ENCODE data around the gene RASSF10. TPM values are rescaled to one million over a fixed set of nuclear protein-coding genes. Genes with fewer than 3 reads are reported as not detected.
A peak's percentile ranks its signal among the peaks of the same experiment; 100 is the strongest.

The RASSF10 gene
- total RNA-seq, 2 donors from 2014 or later: 29.1 to 30.8 TPM

DNA sequence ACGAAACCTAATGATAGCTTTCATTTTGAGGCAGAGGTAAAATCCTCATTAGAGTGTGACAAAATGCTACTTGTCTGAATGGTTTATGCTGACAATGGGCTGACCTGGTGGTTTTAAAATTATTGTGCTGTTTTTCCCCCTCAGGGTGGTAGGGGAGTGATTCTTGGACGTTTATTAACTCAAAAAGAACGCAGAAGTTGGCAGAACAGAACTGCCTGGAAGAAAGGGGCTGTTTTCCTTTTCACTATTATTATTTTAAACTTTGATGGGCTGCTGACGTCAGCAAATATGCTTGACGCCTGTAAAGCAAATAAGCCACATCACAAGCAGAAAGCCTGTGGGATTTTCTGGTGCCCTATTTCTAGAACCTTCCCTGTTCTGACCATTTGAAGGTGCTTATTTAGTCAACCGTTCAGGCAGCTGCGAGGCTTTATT is 4.0 kb downstream of the RASSF10 start:
- Histone ChIP-seq H3K27me3 (ENCODE audit: control insufficient read depth, insufficient read depth, low read length, poor library complexity, severe bottlenecking) (no peaks in the 10 kb centered on the region), H3K27ac (ENCODE audit: low read depth, low read length) (no peak overlapping the region), H3K4me1 (ENCODE audit: control insufficient read depth, insufficient read depth, low read length) (peaks cover 16% of the 10 kb centered on the region), H3K9ac (ENCODE audit: extremely low read depth, low read length, poor library complexity, severe bottlenecking) (no peak overlapping the region), H3K36me3 (ENCODE audit: control insufficient read depth, insufficient read depth, low read length) (no peaks in the 10 kb centered on the region), H3K9me3 (ENCODE audit: control insufficient read depth, low read length) (no peaks in the 10 kb centered on the region), H3K4me3 (ENCODE audit: low read length) (peak overlapping the region; percentile 64)
- H3K27me3 Mint-ChIP-seq (ENCODE audit: insufficient read depth): peaks cover 35% of the 10 kb centered on the region
- H3K36me3 Mint-ChIP-seq (ENCODE audit: low read depth): no peaks in the 10 kb centered on the region
- TF ChIP-seq, protein P1, sequence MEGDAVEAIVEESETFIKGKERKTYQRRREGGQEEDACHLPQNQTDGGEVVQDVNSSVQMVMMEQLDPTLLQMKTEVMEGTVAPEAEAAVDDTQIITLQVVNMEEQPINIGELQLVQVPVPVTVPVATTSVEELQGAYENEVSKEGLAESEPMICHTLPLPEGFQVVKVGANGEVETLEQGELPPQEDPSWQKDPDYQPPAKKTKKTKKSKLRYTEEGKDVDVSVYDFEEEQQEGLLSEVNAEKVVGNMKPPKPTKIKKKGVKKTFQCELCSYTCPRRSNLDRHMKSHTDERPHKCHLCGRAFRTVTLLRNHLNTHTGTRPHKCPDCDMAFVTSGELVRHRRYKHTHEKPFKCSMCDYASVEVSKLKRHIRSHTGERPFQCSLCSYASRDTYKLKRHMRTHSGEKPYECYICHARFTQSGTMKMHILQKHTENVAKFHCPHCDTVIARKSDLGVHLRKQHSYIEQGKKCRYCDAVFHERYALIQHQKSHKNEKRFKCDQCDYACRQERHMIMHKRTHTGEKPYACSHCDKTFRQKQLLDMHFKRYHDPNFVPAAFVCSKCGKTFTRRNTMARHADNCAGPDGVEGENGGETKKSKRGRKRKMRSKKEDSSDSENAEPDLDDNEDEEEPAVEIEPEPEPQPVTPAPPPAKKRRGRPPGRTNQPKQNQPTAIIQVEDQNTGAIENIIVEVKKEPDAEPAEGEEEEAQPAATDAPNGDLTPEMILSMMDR (conservative IDR thresholded peaks at IDR 0.05): no peak
- H3K27ac Mint-ChIP-seq: no peak overlapping the region
- peak overlapping the region; percentile 79 for H3K4me3 Mint-ChIP-seq
- H3K9me3 Mint-ChIP-seq: no peaks in the 10 kb centered on the region
- no peak for DNase-seq
- 68 to 83% methylated on average over 5 to 6 of the region's 7 CpGs for WGBS, 2 experiments (ENCODE audit: insufficient coverage in 1 of 2, insufficient read length in 1 of 2)
- H3K4me1 Mint-ChIP-seq: peaks cover 49% of the 10 kb centered on the region

DNA sequence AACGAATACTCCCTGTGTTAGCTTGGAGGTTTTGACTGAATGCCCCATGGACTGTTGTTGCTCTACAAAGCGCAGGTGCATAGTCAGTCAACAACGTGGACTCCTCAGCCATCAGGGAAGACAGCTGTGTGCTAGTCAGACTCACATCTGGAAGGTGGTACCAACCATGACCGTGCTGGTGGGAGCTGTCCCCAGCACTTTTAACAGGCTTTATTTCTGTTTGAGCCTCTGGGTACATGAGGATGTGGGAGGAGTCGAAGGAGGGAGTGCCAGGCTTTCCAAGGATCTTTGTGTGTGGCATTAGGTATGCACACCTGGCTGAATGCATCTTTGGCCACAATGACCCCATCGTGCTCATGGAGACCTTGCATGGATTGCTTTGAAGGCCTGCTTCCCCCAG is 6.6 kb downstream of the RASSF10 start:
- Histone ChIP-seq H3K36me3 (ENCODE audit: control insufficient read depth, insufficient read depth, low read length) (no peaks in the 10 kb centered on the region), H3K9ac (ENCODE audit: extremely low read depth, low read length, poor library complexity, severe bottlenecking) (no peak overlapping the region), H3K27ac (ENCODE audit: low read depth, low read length) (no peak overlapping the region), H3K4me1 (ENCODE audit: control insufficient read depth, insufficient read depth, low read length) (peaks cover 10% of the 10 kb centered on the region), H3K27me3 (ENCODE audit: control insufficient read depth, insufficient read depth, low read length, poor library complexity, severe bottlenecking) (no peaks in the 10 kb centered on the region), H3K4me3 (ENCODE audit: low read length) (no peak overlapping the region), H3K9me3 (ENCODE audit: control insufficient read depth, low read length) (no peaks in the 10 kb centered on the region)
- H3K4me1 Mint-ChIP-seq: peaks cover 42% of the 10 kb centered on the region
- DNase-seq: no peak
- TF ChIP-seq, protein P1 (conservative IDR thresholded peaks at IDR 0.05): no peak
- peaks cover 21% of the 10 kb centered on the region for H3K27me3 Mint-ChIP-seq (ENCODE audit: insufficient read depth)
- no peaks in the 10 kb centered on the region for H3K36me3 Mint-ChIP-seq (ENCODE audit: low read depth)
- 63 to 67% methylated on average over 4 to 6 of the region's 6 CpGs for WGBS, 2 experiments (ENCODE audit: insufficient coverage in 1 of 2, insufficient read length in 1 of 2)
- no peak overlapping the region for H3K4me3 Mint-ChIP-seq
- no peaks in the 10 kb centered on the region for H3K9me3 Mint-ChIP-seq
- no peak overlapping the region for H3K27ac Mint-ChIP-seq

DNA sequence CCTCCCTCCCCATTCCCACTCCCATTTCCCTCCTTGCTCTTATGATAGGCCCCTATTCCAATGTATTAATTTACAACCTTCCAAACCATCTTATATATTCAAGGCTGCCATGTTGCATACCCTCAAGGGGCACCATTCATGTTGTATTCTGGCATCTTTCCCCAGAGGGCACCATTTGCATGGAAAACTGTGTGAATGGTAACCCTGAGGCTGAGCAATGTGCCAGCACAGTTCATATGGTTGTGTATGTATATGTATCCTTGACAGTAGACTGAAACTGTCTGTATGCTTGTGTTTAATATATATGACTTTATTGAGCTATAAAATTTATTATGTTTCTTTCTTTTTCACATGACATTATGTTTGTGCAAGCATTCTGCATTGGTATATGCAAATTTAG is 7.3 kb downstream of the RASSF10 start:
- peaks cover 10% of the 10 kb centered on the region for H3K4me1 ChIP-seq (ENCODE audit: control insufficient read depth, insufficient read depth, low read length)
- no peak for DNase-seq
- peaks cover 14% of the 10 kb centered on the region for H3K27me3 Mint-ChIP-seq (ENCODE audit: insufficient read depth)
- no peak overlapping the region for H3K9ac ChIP-seq (ENCODE audit: extremely low read depth, low read length, poor library complexity, severe bottlenecking)
- H3K27me3 ChIP-seq (ENCODE audit: control insufficient read depth, insufficient read depth, low read length, poor library complexity, severe bottlenecking): no peaks in the 10 kb centered on the region
- no peak overlapping the region for H3K27ac Mint-ChIP-seq
- H3K4me1 Mint-ChIP-seq: peaks cover 40% of the 10 kb centered on the region
- no peaks in the 10 kb centered on the region for H3K36me3 ChIP-seq (ENCODE audit: control insufficient read depth, insufficient read depth, low read length)
- no peaks in the 10 kb centered on the region for H3K36me3 Mint-ChIP-seq (ENCODE audit: low read depth)
- H3K4me3 Mint-ChIP-seq: no peak overlapping the region
- no peak overlapping the region for H3K4me3 ChIP-seq (ENCODE audit: low read length)
- H3K9me3 Mint-ChIP-seq: no peaks in the 10 kb centered on the region
- H3K9me3 ChIP-seq (ENCODE audit: control insufficient read depth, low read length): no peaks in the 10 kb centered on the region
- TF ChIP-seq, protein P1 (conservative IDR thresholded peaks at IDR 0.05): peak; percentile 41
- no peak overlapping the region for H3K27ac ChIP-seq (ENCODE audit: low read depth, low read length)
